ENCODE measurements around the gene PRDM2. TPM values are rescaled to one million over a fixed set of nuclear protein-coding genes. Genes with fewer than 3 reads are reported as not detected.
A peak's percentile ranks its signal among the peaks of the same experiment; 100 is the strongest.

Gene PRDM2
- total RNA-seq, 5 donors from 2014 or later (not counting 1 experiment from before 2014, with no cell fraction given), result 93.3 to 162 (median 99.4) TPM

GRCh38 chr1:13771745-13772144 is 71.8 kb downstream of the PRDM2 start:
- Histone ChIP-seq H3K36me3 (ENCODE audit: control insufficient read depth in 2 of 2, extremely low read depth in 1 of 2, insufficient read depth in 1 of 2, low read length in 1 of 2) (peaks cover 0 to 45% of the 10 kb centered on the region in 2 donors), H3K4me3 (ENCODE audit: control insufficient read depth in 1 of 2, extremely low read depth in 1 of 2, low read length in 1 of 2) (no peak overlapping the region), H3K27ac (ENCODE audit: low read length) (no peak overlapping the region), H3K4me1 (ENCODE audit: control insufficient read depth in 1 of 2, extremely low read depth in 1 of 2, insufficient read depth in 2 of 2, low read length in 2 of 2) (peaks cover 0 to 10% of the 10 kb centered on the region in 2 experiments), H3K27me3 (replicated peaks in 1 of 2; ENCODE audit: control insufficient read depth in 2 of 2, extremely low read depth in 1 of 2, insufficient read depth in 2 of 2, low read length in 1 of 2) (no peaks in the 10 kb centered on the region), H3K9me3 (no peaks in the 10 kb centered on the region)
- H3K4me1 Mint-ChIP-seq, result peaks cover 37 to 52% (median 49%) of the 10 kb centered on the region in 3 donors
- DNase-seq (no peak), ATAC-seq (replicated peaks in 1 of 4) (no peak)
- 87% methylated on average over 3 of the region's 5 CpGs for WGBS (ENCODE audit: insufficient coverage)
- no peaks in the 10 kb centered on the region for H3K9me3 Mint-ChIP-seq
- ChIA-PET POLR2A (interaction anchor here in 1 of 2 donors (0.6 kb wide), 1 partner anchor 89 kb away, joined by 3 read pairs; no protein-coding TSS in a partner anchor), CTCF (no interaction called here)
- H3K4me3 Mint-ChIP-seq, result no peak overlapping the region
- no peaks in the 10 kb centered on the region for H3K27me3 Mint-ChIP-seq
- H3K36me3 Mint-ChIP-seq, result peaks cover 19% of the 10 kb centered on the region
- peak overlapping the region in 1 of 2 donors; percentile 56 for H3K27ac Mint-ChIP-seq

GRCh38 chr1:13772271-13772670 is 72.3 kb downstream of the PRDM2 start:
- Mint-ChIP-seq H3K9me3 (no peaks in the 10 kb centered on the region), H3K4me3 (no peak overlapping the region), H3K27me3 (no peaks in the 10 kb centered on the region), H3K36me3 (peaks cover 19% of the 10 kb centered on the region), H3K4me1 (peaks cover 37 to 47% (median 45%) of the 10 kb centered on the region in 3 donors), H3K27ac (no peak overlapping the region)
- no peak overlapping the region for H3K4me3 ChIP-seq (ENCODE audit: control insufficient read depth in 1 of 2, extremely low read depth in 1 of 2, low read length in 1 of 2)
- H3K27ac ChIP-seq (ENCODE audit: low read length), result no peak overlapping the region
- no peaks in the 10 kb centered on the region for H3K9me3 ChIP-seq
- POLR2A ChIA-PET, result interaction anchor here in 1 of 2 donors (0.6 kb wide), 1 partner anchor 89 kb away, joined by 3 read pairs; no protein-coding TSS in a partner anchor
- H3K36me3 ChIP-seq (ENCODE audit: control insufficient read depth in 2 of 2, extremely low read depth in 1 of 2, insufficient read depth in 1 of 2, low read length in 1 of 2), result peaks cover 0 to 50% of the 10 kb centered on the region in 2 donors
- CTCF ChIA-PET, result no interaction called here
- 100% methylated on average over 3 of the region's 4 CpGs for WGBS (ENCODE audit: insufficient coverage)
- no peaks in the 10 kb centered on the region for H3K27me3 ChIP-seq (replicated peaks in 1 of 2; ENCODE audit: control insufficient read depth in 2 of 2, extremely low read depth in 1 of 2, insufficient read depth in 2 of 2, low read length in 1 of 2)
- no peak for ATAC-seq (replicated peaks in 1 of 4)
- DNase-seq, result no peak
- H3K4me1 ChIP-seq (ENCODE audit: control insufficient read depth in 1 of 2, extremely low read depth in 1 of 2, insufficient read depth in 2 of 2, low read length in 2 of 2), result peaks cover 0 to 10% of the 10 kb centered on the region in 2 experiments

GRCh38 chr1:13774121-13774520 is 74.1 kb downstream of the PRDM2 start:
- H3K27me3 ChIP-seq (replicated peaks in 1 of 2; ENCODE audit: control insufficient read depth in 2 of 2, extremely low read depth in 1 of 2, insufficient read depth in 2 of 2, low read length in 1 of 2), result no peaks in the 10 kb centered on the region
- H3K4me3 ChIP-seq (ENCODE audit: control insufficient read depth in 1 of 2, extremely low read depth in 1 of 2, low read length in 1 of 2), result no peak overlapping the region
- peaks cover 0 to 5% of the 10 kb centered on the region in 2 experiments for H3K4me1 ChIP-seq (ENCODE audit: control insufficient read depth in 1 of 2, extremely low read depth in 1 of 2, insufficient read depth in 2 of 2, low read length in 2 of 2)
- H3K27ac ChIP-seq (ENCODE audit: low read length), result no peak overlapping the region
- CTCF ChIA-PET, result no interaction called here
- no peaks in the 10 kb centered on the region for H3K9me3 ChIP-seq
- Mint-ChIP-seq H3K27ac (no peak overlapping the region), H3K4me1 (peaks cover 37 to 44% (median 38%) of the 10 kb centered on the region in 3 donors), H3K4me3 (no peak overlapping the region), H3K27me3 (no peaks in the 10 kb centered on the region), H3K9me3 (no peaks in the 10 kb centered on the region), H3K36me3 (peaks cover 17% of the 10 kb centered on the region)
- peaks cover 9 to 63% of the 10 kb centered on the region in 2 donors for H3K36me3 ChIP-seq (ENCODE audit: control insufficient read depth in 2 of 2, extremely low read depth in 1 of 2, insufficient read depth in 1 of 2, low read length in 1 of 2)
- no peak for ATAC-seq (replicated peaks in 1 of 4)
- DNase-seq, result no peak
- WGBS (ENCODE audit: insufficient coverage), result no CpG with 5 or more reads among the region's 2 CpGs
- POLR2A ChIA-PET, result no interaction called here

- POLR2A ChIA-PET, result interaction anchor here in 1 of 2 donors (0.5 kb wide), 1 partner anchor 18 kb away, joined by 7 read pairs; no protein-coding TSS in a partner anchor
- CTCF ChIA-PET, result no interaction called here
- H3K27ac Mint-ChIP-seq, result no peak overlapping the region
- no peaks in the 10 kb centered on the region for H3K4me1 ChIP-seq (ENCODE audit: control insufficient read depth in 1 of 2, extremely low read depth in 1 of 2, insufficient read depth in 2 of 2, low read length in 2 of 2)
- peaks cover 32 to 44% (median 37%) of the 10 kb centered on the region in 3 donors for H3K4me1 Mint-ChIP-seq
- no peak overlapping the region for H3K27ac ChIP-seq (ENCODE audit: low read length)
- WGBS (ENCODE audit: insufficient coverage), result 93% methylated on average over 3 of the region's 5 CpGs
- no peak overlapping the region for H3K4me3 Mint-ChIP-seq
- peaks cover 25% of the 10 kb centered on the region for H3K36me3 Mint-ChIP-seq
- H3K27me3 Mint-ChIP-seq, result no peaks in the 10 kb centered on the region
- no peaks in the 10 kb centered on the region for H3K9me3 Mint-ChIP-seq
- no peak overlapping the region for H3K4me3 ChIP-seq (ENCODE audit: control insufficient read depth in 1 of 2, extremely low read depth in 1 of 2, low read length in 1 of 2)
- peaks cover 9 to 67% of the 10 kb centered on the region in 2 donors for H3K36me3 ChIP-seq (ENCODE audit: control insufficient read depth in 2 of 2, extremely low read depth in 1 of 2, insufficient read depth in 1 of 2, low read length in 1 of 2)
- no peak for DNase-seq
- no peak for ATAC-seq (replicated peaks in 1 of 4)
- no peaks in the 10 kb centered on the region for H3K9me3 ChIP-seq
- H3K27me3 ChIP-seq (replicated peaks in 1 of 2; ENCODE audit: control insufficient read depth in 2 of 2, extremely low read depth in 1 of 2, insufficient read depth in 2 of 2, low read length in 1 of 2), result no peaks in the 10 kb centered on the region
Measured at GRCh38 chr1:13775459-13775858, 75.5 kb downstream of the PRDM2 start.

- Mint-ChIP-seq H3K4me3 (no peak overlapping the region), H3K4me1 (peaks cover 31 to 42% (median 37%) of the 10 kb centered on the region in 3 donors), H3K27me3 (no peaks in the 10 kb centered on the region), H3K27ac (no peak overlapping the region), H3K36me3 (peaks cover 26% of the 10 kb centered on the region), H3K9me3 (no peaks in the 10 kb centered on the region)
- Histone ChIP-seq H3K36me3 (ENCODE audit: control insufficient read depth in 2 of 2, extremely low read depth in 1 of 2, insufficient read depth in 1 of 2, low read length in 1 of 2) (peaks cover 9 to 71% of the 10 kb centered on the region in 2 donors), H3K4me1 (ENCODE audit: control insufficient read depth in 1 of 2, extremely low read depth in 1 of 2, insufficient read depth in 2 of 2, low read length in 2 of 2) (no peaks in the 10 kb centered on the region), H3K4me3 (ENCODE audit: control insufficient read depth in 1 of 2, extremely low read depth in 1 of 2, low read length in 1 of 2) (no peak overlapping the region), H3K27me3 (replicated peaks in 1 of 2; ENCODE audit: control insufficient read depth in 2 of 2, extremely low read depth in 1 of 2, insufficient read depth in 2 of 2, low read length in 1 of 2) (no peaks in the 10 kb centered on the region), H3K9me3 (no peaks in the 10 kb centered on the region), H3K27ac (ENCODE audit: low read length) (no peak overlapping the region)
- 100% methylated on average over 1 of the region's 3 CpGs for WGBS (ENCODE audit: insufficient coverage)
- ChIA-PET CTCF (no interaction called here), POLR2A (no interaction called here)
- ATAC-seq (replicated peaks in 1 of 4) (no peak), DNase-seq (no peak)
Measured at GRCh38 chr1:13775916-13776315, 75.9 kb downstream of the PRDM2 start.

- Mint-ChIP-seq H3K4me1 (peaks cover 41 to 49% (median 44%) of the 10 kb centered on the region in 3 donors), H3K9me3 (no peaks in the 10 kb centered on the region), H3K36me3 (peaks cover 44% of the 10 kb centered on the region), H3K4me3 (no peak overlapping the region), H3K27ac (peak overlapping the region; percentile 3 to 70), H3K27me3 (no peaks in the 10 kb centered on the region)
- ATAC-seq (replicated peaks in 1 of 4), result no peak
- no peak overlapping the region for H3K27ac ChIP-seq (ENCODE audit: low read length)
- ChIA-PET CTCF (no interaction called here), POLR2A (no interaction called here)
- H3K4me3 ChIP-seq (ENCODE audit: control insufficient read depth in 1 of 2, extremely low read depth in 1 of 2, low read length in 1 of 2), result no peak overlapping the region
- peaks cover 0 to 5% of the 10 kb centered on the region in 2 experiments for H3K4me1 ChIP-seq (ENCODE audit: control insufficient read depth in 1 of 2, extremely low read depth in 1 of 2, insufficient read depth in 2 of 2, low read length in 2 of 2)
- no peaks in the 10 kb centered on the region for H3K9me3 ChIP-seq
- no peak for DNase-seq
- peaks cover 15 to 91% of the 10 kb centered on the region in 2 donors for H3K36me3 ChIP-seq (ENCODE audit: control insufficient read depth in 2 of 2, extremely low read depth in 1 of 2, insufficient read depth in 1 of 2, low read length in 1 of 2)
- H3K27me3 ChIP-seq (replicated peaks in 1 of 2; ENCODE audit: control insufficient read depth in 2 of 2, extremely low read depth in 1 of 2, insufficient read depth in 2 of 2, low read length in 1 of 2), result no peaks in the 10 kb centered on the region
- 96% methylated on average over 6 of the region's 7 CpGs for WGBS (ENCODE audit: insufficient coverage)
Measured at GRCh38 chr1:13778431-13778830, 78.4 kb downstream of the PRDM2 start.
